Thyroid gland (tissue), 4 donors: ENCODE measurements around the gene RSRC1.

Experiments
- POLR2A ChIP-seq, 2 donors: fragments of 450-650 bp; IDR thresholded peaks; one replicate each; pipeline ENCODE4 v1.6.1; 2017; ENCODE audit warnings: antibody characterized with exemption in 2 of 2, mild to moderate bottlenecking in 2 of 2, moderate library complexity in 1 of 2
- TF ChIP-seq, protein P1 (sequence below), 6 experiments: fragments of 200-600 bp in 3 of 6; fragments of 450-650 bp in 3 of 6; sonication (generic) in 3 of 6; IDR thresholded peaks; one replicate each; pipeline ENCODE4 v1.5.1; 2016 to 2019; ENCODE audit warnings: antibody characterized with exemption in 6 of 6, mild to moderate bottlenecking in 2 of 6, inconsistent platforms in 1 of 6, moderate library complexity in 1 of 6

DNA sequence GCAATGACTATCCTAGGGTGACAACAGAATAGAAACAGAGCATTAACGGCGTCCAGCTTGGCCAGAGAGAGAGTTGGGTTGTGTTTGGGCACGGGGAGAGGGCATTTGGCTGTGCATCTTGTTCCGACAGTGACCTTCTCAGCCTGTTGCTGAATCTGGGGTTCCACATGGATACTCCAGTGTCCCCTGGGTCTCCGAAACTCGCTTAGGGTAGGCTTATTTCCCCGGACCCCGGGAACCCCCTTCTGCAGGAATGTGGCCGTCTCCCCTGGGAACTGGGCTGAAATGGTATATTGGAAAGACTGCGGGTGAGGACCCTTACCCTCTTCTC lies 11.6 kb upstream of the RSRC1 start:
- TF ChIP-seq POLR2A (IDR thresholded peaks at IDR 0.05): no peak
- TF ChIP-seq, protein P1, sequence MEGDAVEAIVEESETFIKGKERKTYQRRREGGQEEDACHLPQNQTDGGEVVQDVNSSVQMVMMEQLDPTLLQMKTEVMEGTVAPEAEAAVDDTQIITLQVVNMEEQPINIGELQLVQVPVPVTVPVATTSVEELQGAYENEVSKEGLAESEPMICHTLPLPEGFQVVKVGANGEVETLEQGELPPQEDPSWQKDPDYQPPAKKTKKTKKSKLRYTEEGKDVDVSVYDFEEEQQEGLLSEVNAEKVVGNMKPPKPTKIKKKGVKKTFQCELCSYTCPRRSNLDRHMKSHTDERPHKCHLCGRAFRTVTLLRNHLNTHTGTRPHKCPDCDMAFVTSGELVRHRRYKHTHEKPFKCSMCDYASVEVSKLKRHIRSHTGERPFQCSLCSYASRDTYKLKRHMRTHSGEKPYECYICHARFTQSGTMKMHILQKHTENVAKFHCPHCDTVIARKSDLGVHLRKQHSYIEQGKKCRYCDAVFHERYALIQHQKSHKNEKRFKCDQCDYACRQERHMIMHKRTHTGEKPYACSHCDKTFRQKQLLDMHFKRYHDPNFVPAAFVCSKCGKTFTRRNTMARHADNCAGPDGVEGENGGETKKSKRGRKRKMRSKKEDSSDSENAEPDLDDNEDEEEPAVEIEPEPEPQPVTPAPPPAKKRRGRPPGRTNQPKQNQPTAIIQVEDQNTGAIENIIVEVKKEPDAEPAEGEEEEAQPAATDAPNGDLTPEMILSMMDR (IDR thresholded peaks at IDR 0.05): no peak
